GM12878 (cell line): ENCODE results near the gene MRPL42. TPM values are rescaled to one million over a fixed set of nuclear protein-coding genes. Genes with fewer than 3 reads are reported as not detected.

Experiments used
- ATAC-seq: fragments of 200-7000 bp; cut with Tn5 transposase; 3 replicates; pipeline ENCODE4 v1.9.1; 2020; ENCODE audit warnings: mild to moderate bottlenecking, moderate library complexity
- Bru-seq: library from RNA; stranded (reverse); fragments of 400-500 nt; gene quantifications from one replicate; lab custom pipeline; 2021; lab: Mats Ljungman, UMichigan
- BruChase-seq, 2 experiments: library from RNA; stranded (reverse); fragments of 400-500 nt; gene quantifications; one replicate each; lab custom pipeline; 2021; lab: Mats Ljungman, UMichigan
- BruUV-seq: library from RNA; stranded (reverse); fragments of 400-500 nt; replicated peaks from 2 replicates; lab custom pipeline; 2021; lab: Mats Ljungman, UMichigan
- CTCF ChIA-PET: fragments of 300-600 bp; sonication (Branson Sonifier 250); formaldehyde crosslinking; extraction: SDS; loops from one replicate; lab custom pipeline; 2021; ENCODE audit warnings: inconsistent platforms; lab: Yijun Ruan, JAX
- POLR2A ChIA-PET: fragments of 350-600 bp; formaldehyde crosslinking; extraction: SDS; loops from one replicate; lab custom pipeline; 2021; ENCODE audit warnings: inconsistent platforms; lab: Charles Lee
- RAD21 ChIA-PET: fragments of 300-600 bp; sonication (Branson Sonifier 250); formaldehyde crosslinking; loops from one replicate; lab custom pipeline; 2023; ENCODE audit warnings: antibody characterized with exemption; ENCODE audit not compliant: unreplicated experiment; lab: Charles Lee
- SMC1A ChIA-PET: fragments of 300-600 bp; sonication (Branson Sonifier 250); formaldehyde crosslinking; loops from one replicate; lab custom pipeline; 2023; ENCODE audit not compliant: unreplicated experiment, uncharacterized antibody; lab: Charles Lee
- DNase-seq: peaks from one replicate; pipeline ENCODE4 v3.0.0-alpha.2; 2011; ENCODE audit warnings: low read depth, low spot score
- FAIRE-seq: peaks from 3 replicates; lab custom pipeline; 2011; peaks lifted over from hg19 to GRCh38; lab: Jason Lieb, UNC
- H2AFZ ChIP-seq: 2 replicates; pipeline ENCODE4 v1.6.0; 2011; ENCODE audit warnings: low read depth, low read length, control low read depth; ENCODE audit not compliant: control insufficient read depth
- H3K27ac ChIP-seq: 2 replicates; pipeline ENCODE4 v1.5.1; 2011; ENCODE audit warnings: control low read depth; ENCODE audit not compliant: control insufficient read depth, insufficient read depth
- H3K27me3 ChIP-seq, 2 experiments: replicated peaks in 1 of 2; 2 replicates each; pipeline versions ENCODE4 v1.6.0 to v1.6.1; 2011; ENCODE audit warnings: low read length in 1 of 2; ENCODE audit not compliant: control insufficient read depth in 2 of 2, insufficient read depth in 2 of 2
- H3K36me3 ChIP-seq, 2 experiments: 2 replicates each; pipeline ENCODE4 v1.5.1; 2011; ENCODE audit warnings: low read length in 1 of 2; ENCODE audit not compliant: control insufficient read depth in 2 of 2, insufficient read depth in 2 of 2
- H3K4me1 ChIP-seq: 2 replicates; pipeline ENCODE4 v1.6.1; 2011; ENCODE audit warnings: mild to moderate bottlenecking, low read length, moderate library complexity, mixed read lengths; ENCODE audit not compliant: control insufficient read depth, insufficient read depth
- H3K4me2 ChIP-seq: 2 replicates; pipeline ENCODE4 v1.6.0; 2011; ENCODE audit warnings: control low read depth; ENCODE audit not compliant: control insufficient read depth, insufficient read depth
- H3K4me3 ChIP-seq: fragments of 200-600 bp; sonication (generic); 2 replicates; pipeline ENCODE4 v1.5.1; 2016
- H3K79me2 ChIP-seq: 2 replicates; pipeline ENCODE4 v1.6.0; 2011; ENCODE audit warnings: low read length; ENCODE audit not compliant: control insufficient read depth, insufficient read depth
- H3K9ac ChIP-seq: 2 replicates; pipeline ENCODE4 v1.8.0; 2011; ENCODE audit warnings: low read length, control low read depth, mixed read lengths; ENCODE audit not compliant: control insufficient read depth, insufficient read depth
- H3K9me3 ChIP-seq: replicated peaks from 3 replicates; pipeline ENCODE4 v1.5.1; 2011; ENCODE audit warnings: mild to moderate bottlenecking, low read length; ENCODE audit not compliant: control insufficient read depth, insufficient read depth
- H4K20me1 ChIP-seq: 2 replicates; pipeline ENCODE4 v1.6.0; 2011; ENCODE audit not compliant: control insufficient read depth, insufficient read depth
- ELK1 ChIP-seq: IDR thresholded peaks from 2 replicates; pipeline ENCODE4 v1.6.1; 2012; ENCODE audit warnings: low read depth, low read length, improper control_type of control experiment
- MEF2A ChIP-seq: IDR thresholded peaks from 2 replicates; pipeline ENCODE4 v1.6.1; 2011; ENCODE audit warnings: low read depth, mild to moderate bottlenecking, low read length, moderate library complexity; ENCODE audit not compliant: insufficient read depth
- MEF2B ChIP-seq: fragments of 450-650 bp; IDR thresholded peaks from 2 replicates; pipeline ENCODE4 v1.6.1; 2018; ENCODE audit warnings: mild to moderate bottlenecking, moderate library complexity; ENCODE audit not compliant: partially characterized antibody, poor library complexity, severe bottlenecking
- MYB ChIP-seq: fragments of 150-350 bp; IDR thresholded peaks from 2 replicates; pipeline ENCODE4 v1.6.1; 2014; ENCODE audit warnings: mild to moderate bottlenecking, low read depth, low read length, borderline replicate concordance
- RBBP5 ChIP-seq: fragments of 200-600 bp; sonication (generic); conservative IDR thresholded peaks from 2 replicates; pipeline ENCODE4 v1.6.1; 2016
- REST ChIP-seq: IDR thresholded peaks from 2 replicates; pipeline ENCODE4 v1.6.1; 2012; ENCODE audit warnings: mild to moderate bottlenecking, low read depth, low read length
- SREBF2 ChIP-seq: IDR thresholded peaks from 2 replicates; pipeline ENCODE4 v1.6.1; 2012; ENCODE audit warnings: mild to moderate bottlenecking, low read length
- TAF1 ChIP-seq: IDR thresholded peaks from 2 replicates; pipeline ENCODE4 v1.6.1; 2011; ENCODE audit warnings: mild to moderate bottlenecking, low read depth, low read length, borderline replicate concordance
- TARDBP ChIP-seq: IDR thresholded peaks from 2 replicates; pipeline ENCODE4 v1.6.1; 2016; ENCODE audit warnings: borderline replicate concordance
- YBX1 ChIP-seq: fragments of 450-650 bp; IDR thresholded peaks from 2 replicates; pipeline ENCODE4 v1.6.1; 2016; ENCODE audit warnings: antibody characterized with exemption
- ZNF274 ChIP-seq: IDR thresholded peaks from one replicate; pipeline ENCODE4 v1.8.0; 2011; ENCODE audit not compliant: insufficient read length, insufficient read depth
- WGBS: methylation state at CpG from one replicate; pipeline ENCODE4 v1.1.6; 2016; ENCODE audit warnings: low lambda C conversion rate; ENCODE audit not compliant: insufficient replicate concordance, insufficient coverage; ENCODE audit errors: missing lambda C conversion rate; 5-methylcytosine and 5-hydroxymethylcytosine counted together
- in situ Hi-C: fragments of 300-500 bp; cut with MboI; formaldehyde crosslinking; loops from 9 replicates; pipeline ENCODE4 v1.14.3; 2018; ENCODE audit warnings: mixed read lengths
- intact Hi-C: fragments of 100-400 bp; cut with micrococcal nuclease; formaldehyde crosslinking; loops from one replicate; pipeline ENCODE4 v1.14.2; 2022; ENCODE audit not compliant: unreplicated experiment
- long read RNA-seq, 2 experiments: library from polyadenylated mRNA; unstranded; transcript quantifications; one replicate each; pipeline ENCODE4 v2.0.0, GENCODE V29; 2019 to 2020
- polyA minus RNA-seq, 3 experiments: library from RNA; depleted of rRNA, polyadenylated mRNA; stranded (reverse); fragments of >200 nt; gene quantifications; 2 replicates each; pipeline ENCODE4 v1.2.3, GENCODE V29; 2011
- polyA plus RNA-seq, 11 experiments: library from polyadenylated mRNA; depleted of rRNA in 4 of 11; unstranded in 6 of 11; stranded (reverse) in 5 of 11; fragments of >200 nt; fragmentation: Nextera tagmentation in 4 of 11; fragmentation: Illumina TruSeq in 1 of 11; extraction: Ambion mirVana in 4 of 11; extraction: Trizol in 1 of 11; gene quantifications; 1 replicate in 1 of 11; 2 replicates in 10 of 11; pipeline versions ENCODE4 v1.2.1 to v1.2.3, GENCODE V29; 2011 to 2016; ENCODE audit warnings: inconsistent platforms in 2 of 11, missing spikeins in 2 of 11, low read depth in 1 of 11
- total RNA-seq, 4 experiments: library from RNA; depleted of rRNA in 3 of 4; stranded (reverse); fragments of >200 nt in 3 of 4; fragmentation: Illumina TruSeq in 1 of 4; extraction: Trizol in 1 of 4; gene quantifications; 2 replicates each; pipeline versions ENCODE4 v1.2.1 to v1.2.3, GENCODE V29; 2013 to 2021

MRPL42 gene
- 69.6 and 75.3 TPM in 2 replicates for total RNA-seq (2013; cell fraction: nucleolus; rRNA removed)
- total RNA-seq (2014; rRNA removed): 65.1 and 84.1 TPM in 2 replicates
- total RNA-seq (2014; rRNA removed; fragmentation: Illumina TruSeq; extraction: Trizol): 78.1 and 82.3 TPM in 2 replicates
- total RNA-seq (2021): 77.9 and 81.0 TPM in 2 replicates
- polyA plus RNA-seq (2011; ENCODE audit: low read depth): 54.8 TPM
- 132 and 211 TPM in 2 replicates for polyA plus RNA-seq (2011; rRNA removed)
- polyA plus RNA-seq (2011; cell fraction: cytosol; rRNA removed): 42.2 and 80.1 TPM in 2 replicates
- polyA plus RNA-seq (2011; cell fraction: nucleus; rRNA removed): 35.0 and 35.5 TPM in 2 replicates
- polyA plus RNA-seq (2012): 40.2 and 48.4 TPM in 2 replicates
- 120 and 147 TPM in 2 replicates for polyA plus RNA-seq (2014; fragmentation: Illumina TruSeq; extraction: Trizol)
- 100 to 1,000 TPM; 281 to 427 TPM for polyA plus RNA-seq (2014; fragmentation: Nextera tagmentation; extraction: Ambion mirVana)
- 55.0 and 87.6 TPM in 2 replicates for polyA plus RNA-seq (2014; rRNA removed)
- polyA plus RNA-seq (2016; fragmentation: Nextera tagmentation; extraction: Ambion mirVana): 100 to 1,000 TPM; 174 to 181 TPM
- polyA minus RNA-seq (2011; rRNA and poly(A)+ RNA removed): 43.2 and 110 TPM in 2 replicates
- polyA minus RNA-seq (2011; cell fraction: cytosol; rRNA and poly(A)+ RNA removed): 16.0 and 20.5 TPM in 2 replicates
- polyA minus RNA-seq (2011; cell fraction: nucleus; rRNA and poly(A)+ RNA removed): 12.8 and 13.7 TPM in 2 replicates
- Bru-seq, nascent RNA: percentile 80 among the genes with signal in this experiment
- percentile 87 among the genes with signal in this experiment for BruChase-seq, experiment 1, labeled RNA remaining after a 6-hour chase
- BruChase-seq, experiment 2, labeled RNA remaining after a 2-hour chase: percentile 81 among the genes with signal in this experiment
- long read RNA-seq, experiment 1, full-length matches to known transcripts: 89 of 102 reads
- long read RNA-seq, experiment 1, partial matches to known transcripts: 8 of 102 reads
- long read RNA-seq, experiment 1, other reads (novel, unspliced or antisense): 5 of 102 reads
- long read RNA-seq, experiment 2, full-length matches to known transcripts: 744 of 779 reads
- long read RNA-seq, experiment 2, partial matches to known transcripts: 15 of 779 reads
- long read RNA-seq, experiment 2, other reads (novel, unspliced or antisense): 20 of 779 reads

GRCh38 chr12:93467351-93468007, at the start of gene MRPL42:
Gene MRPL42, plus strand, starts transcription at chr12:93467514. Its CDS starts 1,772 bp downstream, at chr12:93469286.
- H3K4me2 ChIP-seq: peak within 1 kb of the TSS; percentile 89
- peak; percentile 73 for DNase-seq
- H3K27ac ChIP-seq: peak within 1 kb of the TSS; percentile 91
- H3K79me2 ChIP-seq: peaks cover 37% of the 10 kb centered on the region
- no peaks in the 10 kb centered on the region for H3K27me3 ChIP-seq
- H3K4me1 ChIP-seq: peaks cover 3% of the 10 kb centered on the region; the same call in 1 of the 2 replicates
- no peaks in the 10 kb centered on the region for H4K20me1 ChIP-seq
- H3K9me3 ChIP-seq: no peaks in the 10 kb centered on the region
- RAD21 ChIA-PET: interaction anchor here (0.6 to 1.9 kb wide), 9 partner anchors 11 to 659 kb away, joined by 3 to 15 read pairs (median 3); no protein-coding TSS in a partner anchor
- peak; percentile 92 for ATAC-seq
- POLR2A ChIA-PET: interaction anchor here (0.6 to 1.2 kb wide), 8 partner anchors 18 to 352 kb away, joined by 3 to 4 read pairs (median 3); no protein-coding TSS in a partner anchor
- intact Hi-C loops (loop anchor here (1.0 kb wide), 1 partner anchor 26 kb away; the partner anchor contains the start of gene UBE2N), in situ Hi-C loops (no loop called here)
- SMC1A ChIA-PET: interaction anchor here (0.7 to 2.0 kb wide), 8 partner anchors 10 to 458 kb away, joined by 3 to 10 read pairs (median 3); no protein-coding TSS in a partner anchor
- no peaks in the 10 kb centered on the region; a peak in 1 of 4 replicates for H3K36me3 ChIP-seq
- peak; percentile 69 for FAIRE-seq
- H3K4me3 ChIP-seq: peak within 1 kb of the TSS; percentile 93
- TSS peak; percentile 66 for BruUV-seq
- peak within 1 kb of the TSS; percentile 94 for H3K9ac ChIP-seq
- CTCF ChIA-PET: interaction anchor here (0.7 to 2.3 kb wide), 17 partner anchors 9 to 651 kb away, joined by 3 to 12 read pairs (median 5); partner anchors contain the start of gene UBE2N
- peak within 1 kb of the TSS; percentile 100 for H2AFZ ChIP-seq
- under 1% methylated on average over 36 of the region's 36 CpGs for WGBS
- TF ChIP-seq REST (no peak), MEF2A (no peak), RBBP5 (no peak), ZNF274 (no peak), TARDBP (peak; percentile 56; the same call in 1 of the 2 replicates), MEF2B (peak; percentile 63), YBX1 (no peak), MYB (no peak), SREBF2 (no peak), TAF1 (peak; percentile 88), ELK1 (peak; percentile 42; the same call in 1 of the 2 replicates)
